MM.1S (cell line): ENCODE measurements around the gene UNC13B.

ENCODE experiments used
- DNase-seq: peaks from one replicate; pipeline ENCODE4 v3.0.0-alpha.2; 2015
- H2AFZ ChIP-seq: fragments of 300-600 bp; sonication (generic); 2 replicates; pipeline ENCODE4 v1.6.0; 2016; ENCODE audit warnings: antibody characterized with exemption, low read length
- H3F3A ChIP-seq: fragments of 300-600 bp; sonication (generic); 2 replicates; pipeline ENCODE4 v1.6.1; 2016; ENCODE audit warnings: mild to moderate bottlenecking, antibody characterized with exemption, low read length, moderate library complexity, mixed read lengths; ENCODE audit not compliant: insufficient read depth
- H3K27ac ChIP-seq: fragments of 300-600 bp; sonication (generic); 2 replicates; pipeline ENCODE4 v1.5.1; 2016; ENCODE audit warnings: mild to moderate bottlenecking, low read length
- H3K27me3 ChIP-seq: fragments of 300-600 bp; sonication (generic); replicated peaks from 2 replicates; pipeline ENCODE4 v1.6.0; 2016; ENCODE audit warnings: low read length; ENCODE audit not compliant: insufficient read depth
- H3K36me3 ChIP-seq: fragments of 300-600 bp; sonication (generic); replicated peaks from 2 replicates; pipeline ENCODE4 v1.6.1; 2016; ENCODE audit warnings: mild to moderate bottlenecking, low read length, mixed read lengths; ENCODE audit not compliant: insufficient read depth
- H3K4me1 ChIP-seq: fragments of 300-600 bp; sonication (generic); 2 replicates; pipeline ENCODE4 v1.6.1; 2016; ENCODE audit warnings: low read length, mixed read lengths
- H3K4me2 ChIP-seq: fragments of 300-600 bp; sonication (generic); 2 replicates; pipeline ENCODE4 v1.6.0; 2016; ENCODE audit warnings: low read depth, low read length
- H3K4me3 ChIP-seq: fragments of 300-600 bp; sonication (generic); 2 replicates; pipeline ENCODE4 v1.5.1; 2016; ENCODE audit warnings: low read length, mixed read lengths
- H3K79me2 ChIP-seq: fragments of 300-600 bp; sonication (generic); 2 replicates; pipeline ENCODE4 v1.6.1; 2016; ENCODE audit warnings: mixed run types, low read length, mixed read lengths
- H3K9ac ChIP-seq: fragments of 300-600 bp; sonication (generic); 2 replicates; pipeline ENCODE4 v1.6.1; 2016; ENCODE audit warnings: low read length, mixed read lengths
- H3K9me2 ChIP-seq: fragments of 300-600 bp; sonication (generic); replicated peaks from 2 replicates; pipeline ENCODE4 v1.6.1; 2016; ENCODE audit warnings: mild to moderate bottlenecking, low read length, mixed read lengths; ENCODE audit not compliant: insufficient read depth
- H3K9me3 ChIP-seq: fragments of 300-600 bp; sonication (generic); replicated peaks from 2 replicates; pipeline ENCODE4 v1.6.1; 2016; ENCODE audit warnings: mild to moderate bottlenecking, low read length, mixed read lengths; ENCODE audit not compliant: insufficient read depth
- H4K20me1 ChIP-seq: fragments of 300-600 bp; sonication (generic); 2 replicates; pipeline ENCODE4 v1.6.1; 2016; ENCODE audit warnings: mild to moderate bottlenecking, low read length, moderate library complexity, mixed read lengths; ENCODE audit not compliant: insufficient read depth
- EZH2 ChIP-seq: fragments of 300-600 bp; sonication (generic); optimal IDR thresholded peaks from 2 replicates; pipeline ENCODE3; 2017; ENCODE audit warnings: low read depth, mild to moderate bottlenecking, antibody characterized with exemption, low read length, mixed read lengths
- EZH2phosphoT487 ChIP-seq: fragments of 300-600 bp; sonication (generic); IDR thresholded peaks from 2 replicates; pipeline ENCODE4 v1.6.1; 2018; ENCODE audit warnings: antibody characterized with exemption, low read length
- TF ChIP-seq, protein P1 (sequence below): fragments of 300-600 bp; sonication (generic); IDR thresholded peaks from 2 replicates; pipeline ENCODE4 v1.5.1; 2016; ENCODE audit warnings: antibody characterized with exemption, low read length, mixed read lengths

UNC13B gene

DNA sequence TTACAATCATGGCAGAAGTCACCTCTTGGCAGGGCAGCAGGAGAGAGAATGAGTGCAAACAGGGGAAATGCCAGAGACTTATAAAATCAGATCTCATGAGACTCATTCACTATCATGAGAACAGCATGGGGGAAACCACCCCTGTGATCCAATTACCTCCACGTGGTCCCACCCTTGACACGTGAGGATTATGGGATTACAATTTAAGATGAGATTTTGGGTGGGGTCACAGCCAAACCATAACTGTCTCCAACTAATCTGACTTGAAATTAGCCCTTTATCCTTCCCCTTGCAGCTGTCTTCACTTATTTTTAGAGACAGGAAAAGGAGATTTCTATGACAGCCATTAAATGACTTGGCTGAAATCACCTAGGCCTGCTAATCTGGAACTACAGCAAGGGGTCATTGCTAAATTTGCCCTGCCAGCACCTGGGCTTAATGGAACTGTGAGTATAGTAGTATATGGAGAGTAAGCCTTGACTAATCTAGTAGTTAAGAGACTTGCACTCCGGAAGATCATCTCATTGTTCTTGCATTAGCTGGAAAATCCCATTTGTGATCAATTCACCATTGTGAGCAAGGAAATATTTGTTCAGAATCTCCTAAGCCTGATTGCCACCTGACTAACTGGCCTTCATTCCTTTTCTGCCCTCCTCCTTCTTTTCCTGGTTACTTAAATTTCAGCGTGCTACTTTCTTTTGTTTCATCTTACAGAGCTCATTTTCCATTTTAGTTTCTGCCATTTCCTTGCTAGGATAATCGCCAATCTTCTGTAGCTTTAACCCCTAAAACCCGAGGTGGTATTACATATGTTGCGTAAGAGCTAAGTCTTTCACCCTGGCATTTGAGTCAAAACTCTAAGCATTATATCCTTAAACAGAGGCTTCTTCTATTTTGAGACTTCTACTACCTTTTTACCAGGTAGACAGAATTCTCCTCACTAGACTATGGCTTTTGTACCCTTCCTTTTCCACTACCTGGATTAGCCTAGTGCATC lies 262.8 kb downstream of the UNC13B start:
- H3K4me1 ChIP-seq = peaks cover 4% of the 10 kb centered on the region; the same call in 1 of the 2 replicates
- no peak overlapping the region for H3K4me2 ChIP-seq
- no peaks in the 10 kb centered on the region for H4K20me1 ChIP-seq
- H3F3A ChIP-seq = no peaks in the 10 kb centered on the region
- H3K9ac ChIP-seq = no peak overlapping the region
- H2AFZ ChIP-seq = no peak overlapping the region
- no peak overlapping the region for H3K27ac ChIP-seq
- no peaks in the 10 kb centered on the region for H3K36me3 ChIP-seq
- no peak for DNase-seq
- TF ChIP-seq EZH2 (no peak), EZH2phosphoT487 (no peak)
- TF ChIP-seq, protein P1, sequence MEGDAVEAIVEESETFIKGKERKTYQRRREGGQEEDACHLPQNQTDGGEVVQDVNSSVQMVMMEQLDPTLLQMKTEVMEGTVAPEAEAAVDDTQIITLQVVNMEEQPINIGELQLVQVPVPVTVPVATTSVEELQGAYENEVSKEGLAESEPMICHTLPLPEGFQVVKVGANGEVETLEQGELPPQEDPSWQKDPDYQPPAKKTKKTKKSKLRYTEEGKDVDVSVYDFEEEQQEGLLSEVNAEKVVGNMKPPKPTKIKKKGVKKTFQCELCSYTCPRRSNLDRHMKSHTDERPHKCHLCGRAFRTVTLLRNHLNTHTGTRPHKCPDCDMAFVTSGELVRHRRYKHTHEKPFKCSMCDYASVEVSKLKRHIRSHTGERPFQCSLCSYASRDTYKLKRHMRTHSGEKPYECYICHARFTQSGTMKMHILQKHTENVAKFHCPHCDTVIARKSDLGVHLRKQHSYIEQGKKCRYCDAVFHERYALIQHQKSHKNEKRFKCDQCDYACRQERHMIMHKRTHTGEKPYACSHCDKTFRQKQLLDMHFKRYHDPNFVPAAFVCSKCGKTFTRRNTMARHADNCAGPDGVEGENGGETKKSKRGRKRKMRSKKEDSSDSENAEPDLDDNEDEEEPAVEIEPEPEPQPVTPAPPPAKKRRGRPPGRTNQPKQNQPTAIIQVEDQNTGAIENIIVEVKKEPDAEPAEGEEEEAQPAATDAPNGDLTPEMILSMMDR = no peak
- no peaks in the 10 kb centered on the region for H3K79me2 ChIP-seq
- H3K4me3 ChIP-seq = no peak overlapping the region
- no peaks in the 10 kb centered on the region for H3K9me3 ChIP-seq
- no peaks in the 10 kb centered on the region for H3K27me3 ChIP-seq
- no peaks in the 10 kb centered on the region for H3K9me2 ChIP-seq

DNA sequence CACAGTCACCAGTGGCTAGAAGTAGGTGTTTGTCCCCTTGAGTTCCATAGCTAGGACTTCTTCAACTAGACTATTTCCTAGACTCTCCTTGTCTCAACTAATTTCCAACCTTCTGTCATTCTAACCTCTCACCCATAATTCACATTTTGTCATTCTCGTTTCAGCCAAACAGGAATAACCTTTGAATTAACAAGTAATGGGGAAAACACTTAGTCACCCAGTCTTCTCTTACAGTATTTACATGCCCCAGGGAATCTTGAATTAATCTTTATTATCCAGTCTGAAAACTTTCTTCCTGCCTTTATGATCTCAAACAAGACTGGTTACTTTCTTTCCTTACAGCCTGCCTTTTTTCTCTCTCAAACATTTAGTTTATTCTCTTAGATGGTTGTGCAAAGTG lies 264.8 kb downstream of the UNC13B start:
- H3K27me3 ChIP-seq = no peaks in the 10 kb centered on the region
- TF ChIP-seq EZH2phosphoT487 (no peak), EZH2 (no peak)
- TF ChIP-seq, protein P1 = no peak

DNA sequence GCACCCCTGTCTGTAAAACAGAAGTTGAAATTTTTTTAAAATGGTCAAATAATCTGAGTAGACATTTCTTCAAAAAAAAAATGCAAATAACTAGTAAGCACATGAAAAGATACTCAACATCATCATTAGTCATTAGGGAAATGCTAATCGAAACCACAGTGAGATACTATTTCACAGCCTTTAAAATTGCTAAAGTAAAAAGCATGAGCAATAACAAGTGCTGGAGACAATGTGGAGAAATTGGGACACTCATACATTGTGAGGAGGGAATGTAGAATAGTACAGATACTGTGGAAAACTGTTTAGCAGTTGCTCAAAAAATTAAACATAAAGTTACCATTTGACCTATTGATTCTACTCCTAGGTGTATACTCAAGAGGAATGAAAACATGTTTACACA lies 269.7 kb downstream of the UNC13B start:
- Histone ChIP-seq H4K20me1 (no peaks in the 10 kb centered on the region), H3K79me2 (no peaks in the 10 kb centered on the region), H3F3A (no peaks in the 10 kb centered on the region), H3K4me3 (no peak overlapping the region), H3K9me3 (no peaks in the 10 kb centered on the region), H3K9me2 (no peaks in the 10 kb centered on the region), H3K4me1 (no peaks in the 10 kb centered on the region), H2AFZ (no peak overlapping the region), H3K9ac (no peak overlapping the region), H3K27ac (no peak overlapping the region), H3K27me3 (no peaks in the 10 kb centered on the region), H3K36me3 (no peaks in the 10 kb centered on the region), H3K4me2 (no peak overlapping the region)
- TF ChIP-seq, protein P1 = no peak
- TF ChIP-seq EZH2 = no peak
- no peak for TF ChIP-seq EZH2phosphoT487
- DNase-seq = no peak

More for the DNA sequence above, 264.8 kb downstream of the UNC13B start:
- H3K36me3 ChIP-seq = no peaks in the 10 kb centered on the region
- no peak overlapping the region for H3K27ac ChIP-seq
- no peaks in the 10 kb centered on the region for H3K9me2 ChIP-seq
- no peak overlapping the region for H3K4me2 ChIP-seq
- no peak for DNase-seq
- no peak overlapping the region for H2AFZ ChIP-seq
- no peaks in the 10 kb centered on the region for H3K9me3 ChIP-seq
- no peaks in the 10 kb centered on the region for H3F3A ChIP-seq
- no peak overlapping the region for H3K4me3 ChIP-seq
- no peak overlapping the region for H3K9ac ChIP-seq
- no peaks in the 10 kb centered on the region for H3K79me2 ChIP-seq
- H4K20me1 ChIP-seq = no peaks in the 10 kb centered on the region
- peaks cover 4% of the 10 kb centered on the region; the same call in 1 of the 2 replicates for H3K4me1 ChIP-seq
